Fibroblast of lung (primary cell): ENCODE results near the gene CNN2. TPM values are rescaled to one million over a fixed set of nuclear protein-coding genes. Genes with fewer than 3 reads are reported as not detected.

Experiments used
- DNase-seq, 2 donors: peaks; one replicate each; pipeline versions ENCODE4 v3.0.0 to v3.0.0-alpha.2; 2010; ENCODE audit warnings: low read depth in 2 of 2
- H2AFZ ChIP-seq: 2 replicates; pipeline ENCODE4 v1.5.1; 2012; ENCODE audit warnings: low read length, control low read depth, inconsistent platforms
- H3K27ac ChIP-seq: 2 replicates; pipeline ENCODE4 v1.5.1; 2011; ENCODE audit warnings: low read length, control low read depth; ENCODE audit not compliant: insufficient read depth
- H3K27me3 ChIP-seq: 2 replicates; pipeline ENCODE4 v1.5.1; 2011; ENCODE audit warnings: mild to moderate bottlenecking, low read length; ENCODE audit not compliant: control insufficient read depth, insufficient read depth
- H3K36me3 ChIP-seq: 2 replicates; pipeline ENCODE4 v1.5.1; 2011; ENCODE audit warnings: low read length; ENCODE audit not compliant: control insufficient read depth, insufficient read depth
- H3K4me1 ChIP-seq: 2 replicates; pipeline ENCODE4 v1.5.1; 2011; ENCODE audit warnings: low read length; ENCODE audit not compliant: control insufficient read depth, insufficient read depth; ENCODE audit errors: extremely low read depth
- H3K4me2 ChIP-seq: 2 replicates; pipeline ENCODE4 v1.5.1; 2011; ENCODE audit warnings: low read length, control low read depth; ENCODE audit not compliant: insufficient read depth; ENCODE audit errors: extremely low read depth
- H3K4me3 ChIP-seq, 4 experiments: fragments of 200-600 bp in 1 of 4; sonication (generic) in 1 of 4; replicated peaks in 1 of 4; 2 replicates each; pipeline ENCODE4 v1.5.1; 2011 to 2016; ENCODE audit warnings: low read length in 4 of 4, low read depth in 3 of 4, mild to moderate bottlenecking in 3 of 4, control low read depth in 2 of 4, inconsistent platforms in 1 of 4, mixed read lengths in 1 of 4; ENCODE audit not compliant: insufficient read depth in 1 of 4; ENCODE audit errors: control extremely low read depth in 1 of 4
- H3K79me2 ChIP-seq: 2 replicates; pipeline ENCODE4 v1.5.1; 2012; ENCODE audit warnings: mild to moderate bottlenecking, low read length, inconsistent platforms; ENCODE audit not compliant: control insufficient read depth, insufficient read depth
- H3K9ac ChIP-seq: 2 replicates; pipeline ENCODE4 v1.5.1; 2011; ENCODE audit warnings: mild to moderate bottlenecking, low read length, control low read depth; ENCODE audit not compliant: insufficient read depth
- H3K9me3 ChIP-seq: 2 replicates; pipeline ENCODE4 v1.5.1; 2012; ENCODE audit warnings: low read depth, low read length; ENCODE audit not compliant: control insufficient read depth, insufficient read depth
- H4K20me1 ChIP-seq: 2 replicates; pipeline ENCODE4 v1.5.1; 2011; ENCODE audit warnings: low read length; ENCODE audit not compliant: control insufficient read depth, insufficient read depth; ENCODE audit errors: extremely low read depth
- EZH2 ChIP-seq: IDR thresholded peaks from 2 replicates; pipeline ENCODE4 v1.5.1; 2012; ENCODE audit warnings: low read length, control low read depth, mild to moderate bottlenecking; ENCODE audit errors: missing control alignments
- polyA plus RNA-seq, 2 donors: library from polyadenylated mRNA; depleted of rRNA in 1 of 2; stranded (reverse) in 1 of 2; unstranded in 1 of 2; fragments of >200 nt; gene quantifications; 2 replicates each; pipeline ENCODE4 v1.2.1, GENCODE V29; 2011 to 2012; ENCODE audit warnings: missing spikeins in 1 of 2
- total RNA-seq: library from RNA; depleted of rRNA; stranded (reverse); fragments of >200 nt; gene quantifications from 2 replicates; pipeline ENCODE4 v1.2.1, GENCODE V29; 2014
- TF ChIP-seq, protein P1 (sequence below), 2 donors: IDR thresholded peaks in 1 of 2; conservative IDR thresholded peaks in 1 of 2; 1 replicate in 1 of 2; 2 replicates in 1 of 2; pipeline ENCODE4 v1.5.1; 2011 to 2012; ENCODE audit warnings: low read length in 2 of 2, control low read depth in 1 of 2, inconsistent platforms in 1 of 2, low read depth in 1 of 2, mild to moderate bottlenecking in 1 of 2

The CNN2 gene
- total and polyA plus RNA-seq, 2 donors (not counting 1 experiment from before 2014, with no cell fraction given), result 194 to 473 TPM

GRCh38 chr19:1042689-1043511 lies 16.5 kb downstream of the CNN2 start:
- no peaks in the 10 kb centered on the region for H3K79me2 ChIP-seq
- H3K4me3 ChIP-seq, result no peak overlapping the region
- H2AFZ ChIP-seq, result no peak overlapping the region

GRCh38 chr19:1045247-1045603 lies 18.8 kb downstream of the CNN2 start:
- H3K4me1 ChIP-seq, result peaks cover 21% of the 10 kb centered on the region
- H3K79me2 ChIP-seq, result no peaks in the 10 kb centered on the region
- no peak overlapping the region for H3K4me3 ChIP-seq
- no peak overlapping the region for H2AFZ ChIP-seq
- no peaks in the 10 kb centered on the region for H3K9me3 ChIP-seq
- no peak for DNase-seq
- no peak overlapping the region for H3K27ac ChIP-seq
- H3K4me2 ChIP-seq, result no peak overlapping the region
- no peaks in the 10 kb centered on the region for H3K27me3 ChIP-seq
- no peaks in the 10 kb centered on the region for H4K20me1 ChIP-seq
- TF ChIP-seq EZH2, result no peak
- TF ChIP-seq, protein P1, sequence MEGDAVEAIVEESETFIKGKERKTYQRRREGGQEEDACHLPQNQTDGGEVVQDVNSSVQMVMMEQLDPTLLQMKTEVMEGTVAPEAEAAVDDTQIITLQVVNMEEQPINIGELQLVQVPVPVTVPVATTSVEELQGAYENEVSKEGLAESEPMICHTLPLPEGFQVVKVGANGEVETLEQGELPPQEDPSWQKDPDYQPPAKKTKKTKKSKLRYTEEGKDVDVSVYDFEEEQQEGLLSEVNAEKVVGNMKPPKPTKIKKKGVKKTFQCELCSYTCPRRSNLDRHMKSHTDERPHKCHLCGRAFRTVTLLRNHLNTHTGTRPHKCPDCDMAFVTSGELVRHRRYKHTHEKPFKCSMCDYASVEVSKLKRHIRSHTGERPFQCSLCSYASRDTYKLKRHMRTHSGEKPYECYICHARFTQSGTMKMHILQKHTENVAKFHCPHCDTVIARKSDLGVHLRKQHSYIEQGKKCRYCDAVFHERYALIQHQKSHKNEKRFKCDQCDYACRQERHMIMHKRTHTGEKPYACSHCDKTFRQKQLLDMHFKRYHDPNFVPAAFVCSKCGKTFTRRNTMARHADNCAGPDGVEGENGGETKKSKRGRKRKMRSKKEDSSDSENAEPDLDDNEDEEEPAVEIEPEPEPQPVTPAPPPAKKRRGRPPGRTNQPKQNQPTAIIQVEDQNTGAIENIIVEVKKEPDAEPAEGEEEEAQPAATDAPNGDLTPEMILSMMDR (conservative IDR thresholded peaks at IDR 0.05 in 1 of 2, IDR thresholded peaks at IDR 0.05 in 1 of 2; ENCODE audit: low read depth in 1 of 2, low read length in 2 of 2), result no peak
- H3K9ac ChIP-seq, result no peak overlapping the region
- H3K36me3 ChIP-seq, result peaks cover 2% of the 10 kb centered on the region

More at GRCh38 chr19:1042689-1043511, 16.5 kb downstream of the CNN2 start:
- TF ChIP-seq, protein P1 (conservative IDR thresholded peaks at IDR 0.05 in 1 of 2, IDR thresholded peaks at IDR 0.05 in 1 of 2; ENCODE audit: low read depth in 1 of 2, low read length in 2 of 2), result no peak
- Histone ChIP-seq H3K4me1 (peaks cover 23% of the 10 kb centered on the region), H3K27me3 (no peaks in the 10 kb centered on the region), H3K9me3 (no peaks in the 10 kb centered on the region), H3K27ac (peak overlapping the region; percentile 44), H3K4me2 (no peak overlapping the region), H4K20me1 (no peaks in the 10 kb centered on the region), H3K36me3 (peaks cover 11% of the 10 kb centered on the region), H3K9ac (peak overlapping the region; percentile 7)
- peak in 1 of 2 donors; percentile 22 for DNase-seq

DNA sequence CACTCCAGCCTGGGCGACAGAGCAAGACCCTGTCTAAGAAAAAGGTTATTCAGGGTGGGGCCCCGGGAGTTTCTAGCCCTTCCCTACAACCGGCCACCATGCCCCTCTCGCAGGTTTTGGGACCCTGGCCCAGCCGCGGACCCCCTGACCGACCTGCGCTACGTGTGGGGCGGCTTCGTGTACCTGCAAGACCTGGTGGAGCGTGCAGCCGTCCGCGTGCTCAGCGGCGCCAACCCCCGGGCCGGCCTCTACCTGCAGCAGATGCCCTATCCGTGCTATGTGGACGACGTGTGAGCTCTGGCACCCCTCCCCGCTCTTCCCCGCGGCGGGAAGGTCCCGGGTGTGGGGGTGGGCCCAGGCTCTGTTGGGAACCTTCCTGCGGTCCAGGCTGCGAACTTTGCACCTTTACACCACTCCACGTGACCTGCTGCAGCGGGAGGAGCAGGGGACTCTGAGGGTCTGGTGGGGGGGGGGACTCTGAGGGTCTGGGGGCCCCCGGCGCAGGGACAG lies 19.8 kb downstream of the CNN2 start:
- Histone ChIP-seq H4K20me1 (no peaks in the 10 kb centered on the region), H3K27me3 (no peaks in the 10 kb centered on the region), H3K4me2 (no peak overlapping the region), H3K79me2 (no peaks in the 10 kb centered on the region), H3K27ac (no peak overlapping the region), H2AFZ (no peak overlapping the region), H3K9me3 (no peaks in the 10 kb centered on the region), H3K36me3 (peaks cover 2% of the 10 kb centered on the region), H3K4me1 (peaks cover 16% of the 10 kb centered on the region), H3K4me3 (no peak overlapping the region), H3K9ac (no peak overlapping the region)
- no peak for TF ChIP-seq EZH2
- TF ChIP-seq, protein P1 (conservative IDR thresholded peaks at IDR 0.05 in 1 of 2, IDR thresholded peaks at IDR 0.05 in 1 of 2; ENCODE audit: low read depth in 1 of 2, low read length in 2 of 2), result no peak
- DNase-seq, result no peak
